NB4 (cell line): ENCODE results near the gene SLC38A4.

Experiments used
- DNase-seq: peaks from one replicate; pipeline ENCODE4 v3.0.0; 2010; ENCODE audit warnings: low read depth
- H3K4me3 ChIP-seq: one replicate; pipeline ENCODE4 v1.5.1; 2011; ENCODE audit warnings: mild to moderate bottlenecking, low read depth, low read length, moderate library complexity
- CTCF ChIP-seq: IDR thresholded peaks from one replicate; pipeline ENCODE4 v1.5.1; 2012; ENCODE audit warnings: low read depth, low read length
- MAX ChIP-seq: IDR thresholded peaks from 2 replicates; pipeline ENCODE4 v1.6.1; 2011; ENCODE audit warnings: low read depth, low read length
- MYC ChIP-seq: IDR thresholded peaks from 2 replicates; pipeline ENCODE4 v1.6.1; 2011; ENCODE audit warnings: low read depth, low read length
- POLR2A ChIP-seq: IDR thresholded peaks from 2 replicates; pipeline ENCODE4 v1.6.1; 2011; ENCODE audit warnings: mild to moderate bottlenecking; ENCODE audit not compliant: insufficient read length; ENCODE audit errors: extremely low read depth

The SLC38A4 gene

GRCh38 chr12:46830731-46831334 is 5.0 kb upstream of the SLC38A4 start:
- H3K4me3 ChIP-seq = no peak overlapping the region
- DNase-seq = no peak
- TF ChIP-seq MAX = no peak
- no peak for TF ChIP-seq POLR2A
- TF ChIP-seq CTCF = no peak
- TF ChIP-seq MYC = no peak

- no peak for TF ChIP-seq MYC
- no peak for TF ChIP-seq POLR2A
- no peak for TF ChIP-seq MAX
- TF ChIP-seq CTCF = no peak
Observed at GRCh38 chr12:46824709-46825108, 1.1 kb downstream of the SLC38A4 start.

GRCh38 chr12:46818642-46819041 is 7.2 kb downstream of the SLC38A4 start:
- TF ChIP-seq POLR2A = no peak
- TF ChIP-seq MYC = no peak
- no peak for TF ChIP-seq MAX
- TF ChIP-seq CTCF = no peak
- DNase-seq = no peak
- no peak overlapping the region for H3K4me3 ChIP-seq

More at GRCh38 chr12:46824709-46825108, 1.1 kb downstream of the SLC38A4 start:
- no peak for DNase-seq
- no peak overlapping the region for H3K4me3 ChIP-seq

GRCh38 chr12:46815809-46816208 is 10.0 kb downstream of the SLC38A4 start:
- no peak for DNase-seq
- no peak overlapping the region for H3K4me3 ChIP-seq
- TF ChIP-seq MYC = no peak
- no peak for TF ChIP-seq POLR2A

- DNase-seq = no peak
- TF ChIP-seq MYC (no peak), CTCF (no peak), POLR2A (no peak), MAX (no peak)
- H3K4me3 ChIP-seq = no peak overlapping the region
Observed at GRCh38 chr12:46814143-46814542, 11.7 kb downstream of the SLC38A4 start.

GRCh38 chr12:46811185-46811584 is 14.6 kb downstream of the SLC38A4 start:
- no peak overlapping the region for H3K4me3 ChIP-seq
- DNase-seq = no peak
- no peak for TF ChIP-seq MAX
- no peak for TF ChIP-seq POLR2A
- TF ChIP-seq CTCF = no peak
- TF ChIP-seq MYC = no peak
